GM20000 (cell line): ENCODE results near the gene RINT1.
"Not testable (repeated sequence)": the region's sequence is repeated elsewhere in the genome, so short reads cannot be mapped to it uniquely, and the experiment has no call there.

ENCODE experiments used
- DNase-seq: peaks from one replicate; pipeline ENCODE4 v3.0.0; 2012; ENCODE audit warnings: low spot score
- CTCF ChIP-seq: IDR thresholded peaks from 2 replicates; pipeline ENCODE4 v1.5.1; 2012; ENCODE audit warnings: mild to moderate bottlenecking, control low read depth; ENCODE audit errors: extremely low read depth, missing control alignments

Gene RINT1

GRCh38 chr7:105497016-105497415, 35.0 kb upstream of the RINT1 start:
- DNase-seq, result no peak
- no peak for TF ChIP-seq CTCF

- no peak for TF ChIP-seq CTCF
These were observed 29.8 kb upstream of the RINT1 start for GRCh38 chr7:105502173-105502572.

GRCh38 chr7:105512415-105512814, 19.6 kb upstream of the RINT1 start:
- DNase-seq, result no peak
- no peak for TF ChIP-seq CTCF

More at GRCh38 chr7:105502173-105502572, 29.8 kb upstream of the RINT1 start:
- DNase-seq, result no peak

- no peak for TF ChIP-seq CTCF
- DNase-seq, result no peak
These were observed 19.0 kb upstream of the RINT1 start for GRCh38 chr7:105512926-105513526.

GRCh38 chr7:105515610-105516009, 16.4 kb upstream of the RINT1 start:
- DNase-seq, result not testable (repeated sequence)

- no peak for TF ChIP-seq CTCF
- DNase-seq, result no peak
These were observed 12.6 kb upstream of the RINT1 start for GRCh38 chr7:105519353-105519752.

GRCh38 chr7:105520620-105521019, 11.4 kb upstream of the RINT1 start:
- not testable (repeated sequence) for DNase-seq

- TF ChIP-seq CTCF, result no peak
- DNase-seq, result peak; percentile 64
These were observed 10.8 kb upstream of the RINT1 start for GRCh38 chr7:105521027-105521716.
